Measurements from ENCODE around the gene RALGPS1. TPM values are rescaled to one million over a fixed set of nuclear protein-coding genes. Genes with fewer than 3 reads are reported as not detected.

RALGPS1 gene
- total and polyA plus RNA-seq, 10 donors: 2.5 to 27.3 (median 14.1) TPM

GRCh38 chr9:127207734-127208410, 293.3 kb downstream of the RALGPS1 start:
- WGBS, 5 donors: 87 to 97% (median 93%) methylated on average over 6 to 11 of the region's 11 CpGs
- H3K4me1 ChIP-seq: no peaks in the 10 kb centered on the region
- intact Hi-C loops (cut with DNase I; ENCODE audit: low total_unique reads): no loop called here
- no peaks in the 10 kb centered on the region for H3K27me3 ChIP-seq (replicated peaks in 1 of 7)
- H3K27ac ChIP-seq: no peak overlapping the region
- no peaks in the 10 kb centered on the region for H3K36me3 ChIP-seq
- no peak overlapping the region for H3K4me3 ChIP-seq
- TF ChIP-seq POLR2A (IDR thresholded peaks at IDR 0.05): no peak
- no peak for TF ChIP-seq CTCF (IDR thresholded peaks at IDR 0.05 in 8 of 11, conservative IDR thresholded peaks at IDR 0.05 in 3 of 11)
- no peak for TF ChIP-seq POLR2AphosphoS5 (IDR thresholded peaks at IDR 0.05)
- peak; percentile 51 for DNase-seq
- no peaks in the 10 kb centered on the region for H3K9me3 ChIP-seq

GRCh38 chr9:127208416-127208815, 293.8 kb downstream of the RALGPS1 start:
- intact Hi-C loops (cut with DNase I; ENCODE audit: low total_unique reads): no loop called here

GRCh38 chr9:127209220-127209619, 294.6 kb downstream of the RALGPS1 start:
- Histone ChIP-seq H3K36me3 (no peaks in the 10 kb centered on the region), H3K4me3 (no peak overlapping the region), H3K9me3 (no peaks in the 10 kb centered on the region), H3K4me1 (no peaks in the 10 kb centered on the region), H3K27me3 (replicated peaks in 1 of 7) (no peaks in the 10 kb centered on the region), H3K27ac (no peak overlapping the region)
- TF ChIP-seq POLR2AphosphoS5 (IDR thresholded peaks at IDR 0.05) (no peak), POLR2A (IDR thresholded peaks at IDR 0.05) (no peak), CTCF (IDR thresholded peaks at IDR 0.05 in 8 of 11, conservative IDR thresholded peaks at IDR 0.05 in 3 of 11) (no peak)
- DNase-seq: no peak
- intact Hi-C loops (cut with DNase I; ENCODE audit: low total_unique reads): no loop called here
- WGBS, 5 donors: 86 to 100% (median 95%) methylated on average over 5 to 7 of the region's 7 CpGs

More at GRCh38 chr9:127208416-127208815, 293.8 kb downstream of the RALGPS1 start:
- Histone ChIP-seq H3K4me3 (no peak overlapping the region), H3K4me1 (no peaks in the 10 kb centered on the region), H3K9me3 (no peaks in the 10 kb centered on the region), H3K27ac (no peak overlapping the region), H3K36me3 (no peaks in the 10 kb centered on the region), H3K27me3 (replicated peaks in 1 of 7) (no peaks in the 10 kb centered on the region)
- no peak for DNase-seq
- WGBS, 5 donors: 91 to 96% (median 94%) methylated on average over 7 to 8 of the region's 8 CpGs
- TF ChIP-seq CTCF (IDR thresholded peaks at IDR 0.05 in 8 of 11, conservative IDR thresholded peaks at IDR 0.05 in 3 of 11): no peak

- H3K27me3 ChIP-seq (replicated peaks in 1 of 7): no peaks in the 10 kb centered on the region
- H3K4me3 ChIP-seq: no peak overlapping the region
- no peaks in the 10 kb centered on the region for H3K4me1 ChIP-seq
- H3K9me3 ChIP-seq: no peaks in the 10 kb centered on the region
- H3K27ac ChIP-seq: no peak overlapping the region
- DNase-seq: peak; percentile 64
- intact Hi-C loops (cut with DNase I; ENCODE audit: low total_unique reads): no loop called here
- TF ChIP-seq POLR2A (IDR thresholded peaks at IDR 0.05) (no peak), CTCF (IDR thresholded peaks at IDR 0.05 in 8 of 11, conservative IDR thresholded peaks at IDR 0.05 in 3 of 11) (no peak), POLR2AphosphoS5 (IDR thresholded peaks at IDR 0.05) (no peak)
- H3K36me3 ChIP-seq: no peaks in the 10 kb centered on the region
- 72 to 78% (median 76%) methylated on average over 18 of the region's 18 CpGs for WGBS, 5 donors
Observed at GRCh38 chr9:127209948-127210640, 295.5 kb downstream of the RALGPS1 start.
